ENCODE results near the gene SIK3. TPM values are rescaled to one million over a fixed set of nuclear protein-coding genes. Genes with fewer than 3 reads are reported as not detected.

SIK3 gene
- total RNA-seq, 2 donors from 2014 or later: 26.2 to 77.6 TPM

- 89% methylated on average over 3 of the region's 3 CpGs for WGBS
- H3K4me3 ChIP-seq: no peak overlapping the region
- TF ChIP-seq POLR2A (IDR thresholded peaks at IDR 0.05) (no peak), CTCF (IDR thresholded peaks at IDR 0.05) (no peak), POLR2AphosphoS5 (IDR thresholded peaks at IDR 0.05) (no peak)
- no peaks in the 10 kb centered on the region for H3K4me1 ChIP-seq (replicated peaks)
- intact Hi-C loops (cut with DNase I): loop anchor here (5.0 kb wide), 2 partner anchors 127 to 313 kb away; partner anchors contain the start of gene ZPR1
- H3K36me3 ChIP-seq: no peaks in the 10 kb centered on the region
- H3K27me3 ChIP-seq (replicated peaks; ENCODE audit: insufficient read depth): no peaks in the 10 kb centered on the region
- H3K27ac ChIP-seq: no peak overlapping the region
- H3K9me3 ChIP-seq: no peaks in the 10 kb centered on the region
- DNase-seq (ENCODE audit: low spot score): no peak
Measured at GRCh38 chr11:117100556-117100955, 2.3 kb upstream of the SIK3 start.

GRCh38 chr11:117099696-117100095 lies 1.5 kb upstream of the SIK3 start:
- TF ChIP-seq POLR2A (IDR thresholded peaks at IDR 0.05): no peak
- no peak for TF ChIP-seq POLR2AphosphoS5 (IDR thresholded peaks at IDR 0.05)
- TF ChIP-seq CTCF (IDR thresholded peaks at IDR 0.05): no peak
- no peak for DNase-seq (ENCODE audit: low spot score)
- H3K36me3 ChIP-seq: no peaks in the 10 kb centered on the region
- H3K27me3 ChIP-seq (replicated peaks; ENCODE audit: insufficient read depth): no peaks in the 10 kb centered on the region
- H3K9me3 ChIP-seq: no peaks in the 10 kb centered on the region
- intact Hi-C loops (cut with DNase I): loop anchor here (5.0 kb wide), 2 partner anchors 128 to 312 kb away; partner anchors contain the start of gene ZPR1
- WGBS: 79% methylated on average over 2 of the region's 2 CpGs
- H3K4me3 ChIP-seq: no peak overlapping the region
- peak overlapping the region in 1 of 2 donors; percentile 96 for H3K27ac ChIP-seq
- no peaks in the 10 kb centered on the region for H3K4me1 ChIP-seq (replicated peaks)

- no peak for TF ChIP-seq POLR2AphosphoS5 (IDR thresholded peaks at IDR 0.05)
- no peak for TF ChIP-seq CTCF (IDR thresholded peaks at IDR 0.05)
- no peak for TF ChIP-seq POLR2A (IDR thresholded peaks at IDR 0.05)
- peak overlapping the region; percentile 91 to 96 for H3K27ac ChIP-seq
- H3K4me3 ChIP-seq: peak overlapping the region; percentile 88 to 97
- intact Hi-C loops (cut with DNase I): loop anchor here (2.0 kb wide), 1 partner anchor 217 kb away; no protein-coding TSS in a partner anchor
- DNase-seq (ENCODE audit: low spot score): peak; percentile 28
- 2% methylated on average over 32 of the region's 65 CpGs for WGBS
- H3K36me3 ChIP-seq: no peaks in the 10 kb centered on the region
- no peaks in the 10 kb centered on the region for H3K9me3 ChIP-seq
- H3K4me1 ChIP-seq (replicated peaks): no peaks in the 10 kb centered on the region
- no peaks in the 10 kb centered on the region for H3K27me3 ChIP-seq (replicated peaks; ENCODE audit: insufficient read depth)
Measured at GRCh38 chr11:117097389-117098268, 599 bp downstream of the SIK3 start.

GRCh38 chr11:117097014-117097388 lies 1.2 kb downstream of the SIK3 start:
- 71% methylated on average over 6 of the region's 6 CpGs for WGBS
- no peak for DNase-seq (ENCODE audit: low spot score)

More at GRCh38 chr11:117097014-117097388, 1.2 kb downstream of the SIK3 start:
- H3K4me1 ChIP-seq (replicated peaks): no peaks in the 10 kb centered on the region
- TF ChIP-seq POLR2AphosphoS5 (IDR thresholded peaks at IDR 0.05) (no peak), POLR2A (IDR thresholded peaks at IDR 0.05) (no peak), CTCF (IDR thresholded peaks at IDR 0.05) (no peak)
- peak overlapping the region; percentile 88 to 97 for H3K4me3 ChIP-seq
- H3K27ac ChIP-seq: peak overlapping the region; percentile 91 to 96
- H3K27me3 ChIP-seq (replicated peaks; ENCODE audit: insufficient read depth): no peaks in the 10 kb centered on the region
- no peaks in the 10 kb centered on the region for H3K36me3 ChIP-seq
- intact Hi-C loops (cut with DNase I): loop anchor here (2.0 kb wide), 1 partner anchor 216 kb away; no protein-coding TSS in a partner anchor
- no peaks in the 10 kb centered on the region for H3K9me3 ChIP-seq

Measured in prostate gland (tissue), 2 donors.